Measurements from ENCODE around the gene UGGT2.
A peak's percentile ranks its signal among the peaks of the same experiment; 100 is the strongest.
"Not testable (repeated sequence)": the region's sequence is repeated elsewhere in the genome, so short reads cannot be mapped to it uniquely, and the experiment has no call there.

The UGGT2 gene

DNA sequence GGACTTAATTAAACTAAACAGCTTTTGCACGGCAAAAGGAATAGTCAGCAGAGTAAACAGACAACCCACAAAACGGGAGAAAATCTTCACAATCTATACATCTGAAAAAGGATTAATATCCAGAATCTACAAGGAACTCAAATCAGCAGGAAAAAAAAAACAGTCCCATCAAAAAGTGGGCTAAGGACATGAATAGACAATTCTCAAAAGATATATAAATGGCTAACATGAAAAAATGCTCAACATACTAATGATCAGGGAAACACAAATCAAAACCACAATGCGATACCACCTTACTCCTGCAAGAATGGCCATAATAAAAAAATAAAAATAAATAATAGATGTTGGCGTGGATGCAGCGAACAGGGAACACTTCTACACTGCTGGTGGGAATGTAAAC lies 1.7 kb downstream of the UGGT2 start:
- DNase-seq = not testable (repeated sequence)

- DNase-seq = not testable (repeated sequence)
These were observed 2.2 kb downstream of the UGGT2 start for GRCh38 chr13:96050955-96051354.

- DNase-seq = not testable (repeated sequence)
These were observed 6.6 kb downstream of the UGGT2 start for GRCh38 chr13:96046449-96047126.

GRCh38 chr13:96044238-96044637 lies 9.0 kb downstream of the UGGT2 start:
- DNase-seq = no peak

- DNase-seq = no peak
These were observed 11.7 kb downstream of the UGGT2 start for GRCh38 chr13:96041326-96042110.

DNA sequence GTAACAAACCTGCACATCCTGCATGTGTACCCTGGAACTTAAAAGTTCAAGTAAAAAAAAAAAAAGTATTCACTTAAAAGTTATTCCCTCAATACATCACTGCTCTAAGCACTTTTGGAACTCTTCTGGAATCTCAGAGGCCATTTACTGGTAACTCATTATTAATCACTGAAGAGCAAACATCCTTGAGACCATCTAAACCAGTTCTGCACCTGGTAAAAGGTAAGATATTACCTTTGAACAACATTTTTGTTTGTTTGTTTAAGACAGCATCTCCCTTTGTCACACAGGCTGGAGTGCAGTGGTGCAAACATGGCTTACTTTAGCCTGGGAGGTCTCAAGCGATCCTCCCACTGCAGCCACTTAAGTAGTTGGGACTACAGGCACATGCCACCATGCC lies 16.7 kb downstream of the UGGT2 start:
- DNase-seq = no peak

DNA sequence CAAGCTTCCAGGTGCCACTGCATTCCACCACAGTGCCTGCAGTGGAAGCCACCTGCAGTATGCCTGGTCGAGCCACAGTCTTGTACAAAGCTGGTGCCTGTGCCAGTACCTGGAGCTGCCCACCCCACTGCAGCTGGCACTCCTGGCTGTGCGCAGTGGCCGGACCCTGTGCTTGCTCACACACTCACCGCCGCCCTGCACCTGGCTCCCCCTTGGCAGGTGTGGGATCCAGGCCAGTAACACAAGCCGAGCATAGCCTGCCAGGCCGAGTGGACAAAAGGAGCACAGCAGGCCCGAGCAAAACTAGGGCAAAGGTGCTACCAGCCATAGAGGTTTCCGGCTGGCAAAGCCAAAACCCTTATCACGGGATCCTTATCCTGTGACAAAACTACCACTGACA lies 18.5 kb downstream of the UGGT2 start:
- DNase-seq = no peak

GRCh38 chr13:96033220-96034015 lies 19.8 kb downstream of the UGGT2 start:
- no peak for DNase-seq

- no peak for DNase-seq
These were observed 20.5 kb downstream of the UGGT2 start for GRCh38 chr13:96032717-96033116.

DNA sequence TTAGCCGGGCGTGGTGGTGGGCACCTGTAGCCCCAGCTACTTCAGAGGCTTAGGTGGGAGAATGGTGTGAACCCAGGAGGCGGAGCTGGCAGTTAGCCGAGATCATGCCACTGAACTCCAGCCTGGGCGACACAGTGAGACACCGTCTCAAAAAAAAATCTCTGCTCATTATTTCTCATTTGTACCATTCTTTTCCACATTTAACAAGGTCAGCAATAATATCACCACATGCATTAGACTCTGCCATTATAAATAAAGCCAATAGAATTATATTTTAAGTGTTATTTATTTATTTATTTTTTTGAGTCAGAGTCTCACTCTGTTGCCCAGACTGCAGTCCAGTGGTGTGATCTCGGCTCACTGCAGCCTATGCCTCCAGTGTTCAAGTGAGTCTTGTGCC lies 24.2 kb downstream of the UGGT2 start:
- DNase-seq = no peak

- no peak for DNase-seq
These were observed 25.7 kb downstream of the UGGT2 start for GRCh38 chr13:96027496-96027895.

DNA sequence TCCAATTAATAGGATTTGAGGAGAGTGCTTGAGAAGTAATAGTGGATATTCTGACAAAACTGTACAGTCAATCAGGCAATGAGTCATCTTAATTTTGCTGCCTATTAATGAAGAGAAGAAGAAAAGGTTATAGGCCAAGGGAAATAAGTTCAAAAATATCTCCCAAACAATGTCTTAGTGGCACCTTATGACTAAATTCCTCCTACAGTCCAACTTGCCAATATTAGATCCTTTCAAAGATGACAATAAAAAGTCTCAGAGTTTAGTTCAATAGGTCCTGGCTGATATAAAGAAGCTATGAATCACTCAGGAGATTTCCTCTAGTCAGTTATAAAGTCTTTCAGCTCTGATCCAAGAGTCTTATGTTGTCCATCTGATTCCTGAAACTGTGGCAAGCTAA lies 27.9 kb downstream of the UGGT2 start:
- DNase-seq = no peak

- no peak for DNase-seq
These were observed 32.3 kb downstream of the UGGT2 start for GRCh38 chr13:96020931-96021330.

- peak; percentile 3 for DNase-seq
These were observed 33.0 kb downstream of the UGGT2 start for GRCh38 chr13:96020155-96020575.

DNA sequence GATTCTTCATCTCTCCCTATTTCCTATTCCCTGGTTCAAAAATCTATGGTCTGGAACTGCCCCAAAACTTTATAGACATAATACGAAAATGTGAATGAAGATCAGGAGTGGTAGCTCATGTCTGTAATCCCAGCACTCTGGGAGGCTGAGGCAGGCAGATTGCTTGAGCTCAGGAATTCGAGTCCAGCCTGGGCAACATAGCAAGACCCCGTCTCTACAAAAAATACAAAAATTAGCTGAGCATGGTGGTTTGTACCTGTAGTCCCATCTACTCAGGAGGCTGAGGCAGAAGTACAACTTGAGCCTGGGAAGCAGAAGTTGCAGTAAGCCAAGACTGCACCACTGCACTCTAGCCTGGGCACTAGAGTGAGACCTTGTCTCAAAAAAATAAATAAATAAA lies 35.1 kb downstream of the UGGT2 start:
- DNase-seq = no peak

- DNase-seq = no peak
These were observed 41.8 kb downstream of the UGGT2 start for GRCh38 chr13:96011291-96011872.

DNA sequence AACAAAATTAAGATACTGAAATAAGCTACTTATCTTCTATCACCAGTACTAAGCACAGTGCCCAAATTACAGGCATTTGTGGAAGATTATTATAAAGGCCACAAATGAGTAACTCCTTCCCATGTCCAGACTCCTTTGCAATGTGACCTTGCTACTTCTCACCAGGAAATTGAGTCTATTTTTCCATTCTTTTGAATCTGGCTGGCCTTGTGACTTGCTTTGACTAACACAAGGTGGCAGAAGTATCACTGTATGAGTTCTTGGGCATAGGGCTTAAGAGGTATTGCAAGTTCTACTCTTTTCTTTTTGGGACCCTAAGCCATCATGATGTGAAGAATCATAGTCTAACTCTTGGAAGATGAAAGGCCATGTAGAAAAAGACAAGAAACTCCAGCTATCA lies 49.9 kb downstream of the UGGT2 start:
- DNase-seq = no peak

- DNase-seq = no peak
These were observed 50.7 kb downstream of the UGGT2 start for GRCh38 chr13:96002322-96003131.

GRCh38 chr13:96000069-96000468 lies 53.1 kb downstream of the UGGT2 start:
- DNase-seq = no peak

DNA sequence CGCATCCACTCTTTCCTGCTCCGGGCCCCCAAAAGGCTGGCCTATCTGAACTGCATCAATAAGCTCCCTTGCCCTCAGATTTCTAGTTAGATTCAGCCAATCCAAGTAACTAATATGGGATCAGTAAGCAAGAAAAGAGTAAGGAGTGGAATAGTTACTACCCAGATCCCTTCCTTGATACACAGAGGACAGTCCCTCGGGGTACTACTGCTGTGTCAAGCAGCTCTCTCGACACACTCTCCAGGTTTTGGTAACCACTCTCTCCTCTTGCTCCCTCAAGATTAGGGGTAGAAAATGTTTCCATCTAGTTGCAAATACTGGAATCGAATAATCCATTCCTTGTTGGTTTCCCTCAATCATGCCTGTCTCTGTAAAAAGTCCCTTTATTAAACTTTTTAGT lies 65.4 kb downstream of the UGGT2 start:
- DNase-seq = no peak

GRCh38 chr13:95982144-95982543 lies 71.1 kb downstream of the UGGT2 start:
- DNase-seq = no peak

DNA sequence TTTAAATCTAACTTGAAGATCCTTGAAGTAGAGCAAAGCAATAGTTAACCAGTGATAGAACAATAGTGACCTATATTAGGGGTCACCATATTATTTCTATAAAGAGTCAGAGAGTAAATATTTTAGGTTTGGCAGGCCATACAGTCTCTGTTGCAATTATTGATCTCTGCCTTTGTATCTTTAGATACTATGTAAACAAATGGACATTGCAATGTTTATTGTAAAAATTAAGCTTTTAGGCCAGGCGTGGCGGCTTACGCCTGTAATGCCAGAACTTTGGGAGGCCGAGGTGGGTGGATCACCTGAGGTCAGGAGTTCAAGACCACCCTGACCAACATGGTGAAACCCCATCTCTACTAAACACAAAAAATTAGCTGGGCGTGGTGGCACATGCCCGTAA lies 80.5 kb downstream of the UGGT2 start:
- DNase-seq = not testable (repeated sequence)
